ENCODE data around the gene NUDT7. TPM values are rescaled to one million over a fixed set of nuclear protein-coding genes. Genes with fewer than 3 reads are reported as not detected.

NUDT7 gene
- total RNA-seq, 4 donors from 2014 or later = 2.3 to 10.1 (median 6.3) TPM

DNA sequence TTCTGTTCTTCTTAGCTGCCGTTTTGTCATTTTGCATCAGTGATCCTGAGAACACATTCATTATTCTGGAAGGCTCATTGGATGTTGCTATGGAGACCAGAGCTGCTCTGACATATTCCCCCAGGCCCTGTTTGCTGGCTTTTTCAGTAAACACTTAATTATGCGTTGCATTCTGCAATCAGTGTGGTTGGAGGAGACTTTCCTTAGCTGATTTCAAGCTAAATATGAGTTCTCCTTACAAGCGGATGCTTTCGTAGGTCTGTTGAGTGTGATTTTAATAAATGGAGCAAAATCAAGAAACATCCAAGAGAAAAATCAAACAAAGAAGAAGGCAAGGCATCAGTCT is 38.2 kb upstream of the NUDT7 start:
- Histone ChIP-seq H3K4me1 (no peaks in the 10 kb centered on the region), H3K9me3 (no peaks in the 10 kb centered on the region), H3K36me3 (no peaks in the 10 kb centered on the region), H3K4me3 (no peak overlapping the region), H3K27me3 (no peaks in the 10 kb centered on the region), H3K27ac (no peak overlapping the region)
- TF ChIP-seq, protein P1, sequence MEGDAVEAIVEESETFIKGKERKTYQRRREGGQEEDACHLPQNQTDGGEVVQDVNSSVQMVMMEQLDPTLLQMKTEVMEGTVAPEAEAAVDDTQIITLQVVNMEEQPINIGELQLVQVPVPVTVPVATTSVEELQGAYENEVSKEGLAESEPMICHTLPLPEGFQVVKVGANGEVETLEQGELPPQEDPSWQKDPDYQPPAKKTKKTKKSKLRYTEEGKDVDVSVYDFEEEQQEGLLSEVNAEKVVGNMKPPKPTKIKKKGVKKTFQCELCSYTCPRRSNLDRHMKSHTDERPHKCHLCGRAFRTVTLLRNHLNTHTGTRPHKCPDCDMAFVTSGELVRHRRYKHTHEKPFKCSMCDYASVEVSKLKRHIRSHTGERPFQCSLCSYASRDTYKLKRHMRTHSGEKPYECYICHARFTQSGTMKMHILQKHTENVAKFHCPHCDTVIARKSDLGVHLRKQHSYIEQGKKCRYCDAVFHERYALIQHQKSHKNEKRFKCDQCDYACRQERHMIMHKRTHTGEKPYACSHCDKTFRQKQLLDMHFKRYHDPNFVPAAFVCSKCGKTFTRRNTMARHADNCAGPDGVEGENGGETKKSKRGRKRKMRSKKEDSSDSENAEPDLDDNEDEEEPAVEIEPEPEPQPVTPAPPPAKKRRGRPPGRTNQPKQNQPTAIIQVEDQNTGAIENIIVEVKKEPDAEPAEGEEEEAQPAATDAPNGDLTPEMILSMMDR (IDR thresholded peaks at IDR 0.05) = no peak
- TF ChIP-seq POLR2A (IDR thresholded peaks at IDR 0.05) = no peak
- intact Hi-C loops (cut with DNase I) = no loop called here
- DNase-seq = no peak
- 65 to 71% methylated on average over 4 of the region's 4 CpGs for WGBS, 2 donors

DNA sequence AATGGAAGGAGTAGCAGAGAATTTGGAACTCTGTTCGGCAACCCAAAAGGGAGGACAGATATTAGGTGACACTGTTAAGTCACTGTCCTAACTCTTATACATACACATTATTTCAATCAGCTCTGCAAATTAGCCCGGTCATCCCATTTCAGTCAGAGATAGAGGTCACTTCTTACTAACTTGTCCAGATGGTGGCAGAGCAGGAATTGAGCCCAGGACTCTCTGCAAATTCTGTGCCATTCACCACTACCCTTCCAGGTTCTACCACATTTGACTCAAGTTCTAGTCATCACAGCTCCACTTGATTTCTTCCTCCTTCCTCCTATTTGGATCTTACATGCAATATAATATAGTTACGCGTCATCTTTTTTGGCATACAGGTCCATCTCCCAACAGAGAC is 35.9 kb upstream of the NUDT7 start:
- WGBS, 2 donors = 86 to 94% methylated on average over 4 of the region's 4 CpGs
- Histone ChIP-seq H3K27ac (no peak overlapping the region), H3K27me3 (peaks cover 0 to 8% (median 0%) of the 10 kb centered on the region in 4 donors), H3K4me3 (no peak overlapping the region), H3K9me3 (no peaks in the 10 kb centered on the region), H3K36me3 (no peaks in the 10 kb centered on the region), H3K4me1 (no peaks in the 10 kb centered on the region)
- intact Hi-C loops (cut with DNase I) = no loop called here
- TF ChIP-seq POLR2A (IDR thresholded peaks at IDR 0.05) = no peak
- TF ChIP-seq, protein P1 (IDR thresholded peaks at IDR 0.05) = no peak
- no peak for DNase-seq

DNA sequence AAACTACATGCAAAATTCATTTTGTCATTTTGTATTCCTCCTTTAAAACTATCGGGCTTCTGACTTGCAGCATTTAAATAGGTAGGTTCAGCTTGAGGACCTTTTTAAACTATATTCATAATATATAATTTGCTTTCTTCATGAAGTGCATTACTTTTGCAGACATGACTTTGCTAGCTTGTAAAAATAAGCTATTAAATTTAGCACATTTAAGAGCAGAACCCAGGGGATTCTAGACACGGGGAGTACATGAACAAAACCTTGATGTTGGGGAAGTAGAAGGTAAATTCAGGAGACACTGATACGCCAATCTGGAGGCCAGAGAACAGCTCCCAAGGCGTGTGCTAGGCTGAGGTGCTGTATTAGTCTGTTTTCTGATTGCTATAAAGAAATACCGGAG is 32.3 kb upstream of the NUDT7 start:
- H3K4me1 ChIP-seq = no peaks in the 10 kb centered on the region
- H3K36me3 ChIP-seq = no peaks in the 10 kb centered on the region
- no peak for TF ChIP-seq POLR2A (IDR thresholded peaks at IDR 0.05)
- TF ChIP-seq, protein P1 (IDR thresholded peaks at IDR 0.05) = no peak
- H3K27ac ChIP-seq = no peak overlapping the region
- no peak for DNase-seq
- 65 to 83% methylated on average over 5 of the region's 5 CpGs for WGBS, 2 donors
- intact Hi-C loops (cut with DNase I) = no loop called here
- no peak overlapping the region for H3K4me3 ChIP-seq
- no peaks in the 10 kb centered on the region for H3K9me3 ChIP-seq
- peaks cover 0 to 17% (median 0%) of the 10 kb centered on the region in 4 donors for H3K27me3 ChIP-seq

DNA sequence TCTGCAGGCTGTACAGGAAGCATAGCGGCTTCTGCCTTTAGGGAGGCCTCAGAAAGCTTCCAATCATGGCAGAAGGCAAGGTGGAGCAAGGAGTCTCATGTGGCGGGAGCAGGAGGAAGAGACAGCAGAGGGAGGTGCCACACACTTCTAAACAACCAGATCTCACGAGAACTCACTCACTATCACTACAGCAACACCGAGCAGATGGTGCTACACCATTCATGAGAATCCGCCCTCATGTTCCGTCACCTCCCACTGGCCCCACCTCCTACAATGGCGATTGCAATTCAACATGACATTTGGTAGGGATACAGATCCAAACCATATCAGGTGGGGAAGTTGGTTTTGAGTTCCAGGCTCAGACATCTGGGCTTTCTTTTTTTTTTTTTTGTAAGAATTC is 31.9 kb upstream of the NUDT7 start:
- Histone ChIP-seq H3K27ac (no peak overlapping the region), H3K4me3 (no peak overlapping the region), H3K9me3 (no peaks in the 10 kb centered on the region), H3K36me3 (no peaks in the 10 kb centered on the region), H3K27me3 (peaks cover 0 to 17% (median 0%) of the 10 kb centered on the region in 4 donors), H3K4me1 (no peaks in the 10 kb centered on the region)
- 59 to 71% methylated on average over 7 of the region's 7 CpGs for WGBS, 2 donors
- intact Hi-C loops (cut with DNase I) = no loop called here
- no peak for DNase-seq
- TF ChIP-seq, protein P1 (IDR thresholded peaks at IDR 0.05) = no peak
- no peak for TF ChIP-seq POLR2A (IDR thresholded peaks at IDR 0.05)

DNA sequence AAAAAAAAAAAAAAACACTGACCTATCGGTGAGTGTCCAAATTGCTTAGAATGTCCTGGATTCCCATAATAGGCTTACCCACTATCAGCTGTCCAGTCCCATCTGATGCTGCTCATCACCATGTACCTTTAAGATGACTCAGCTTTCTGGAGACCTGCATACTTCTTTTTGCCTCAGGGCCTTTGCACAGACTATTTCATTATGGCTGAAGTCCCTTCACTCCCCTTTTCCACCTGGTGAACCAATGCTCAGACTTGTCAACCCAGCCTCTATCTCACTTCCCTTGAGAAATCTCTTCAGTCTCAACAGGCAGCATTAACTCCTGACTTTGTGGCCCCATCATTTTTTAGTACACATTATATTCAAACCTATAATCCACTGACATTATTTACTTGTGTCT is 29.7 kb upstream of the NUDT7 start:
- TF ChIP-seq, protein P1 (IDR thresholded peaks at IDR 0.05) = no peak
- TF ChIP-seq POLR2A (IDR thresholded peaks at IDR 0.05) = no peak
- intact Hi-C loops (cut with DNase I) = no loop called here
- H3K36me3 ChIP-seq = no peaks in the 10 kb centered on the region
- no peak overlapping the region for H3K27ac ChIP-seq
- H3K27me3 ChIP-seq = peaks cover 0 to 17% (median 0%) of the 10 kb centered on the region in 4 donors
- WGBS, 2 donors = 88 to 100% methylated on average over 1 of the region's 1 CpG
- H3K9me3 ChIP-seq = no peaks in the 10 kb centered on the region
- DNase-seq = no peak
- no peak overlapping the region for H3K4me3 ChIP-seq
- no peaks in the 10 kb centered on the region for H3K4me1 ChIP-seq

All from esophagus squamous epithelium (tissue), 5 donors.